Endothelial cell of umbilical vein (primary cell): ENCODE data around the gene SETD3.

Experiments used
- CTCF ChIP-seq, 2 donors: IDR thresholded peaks; 1 replicate in 1 of 2; 2 replicates in 1 of 2; pipeline ENCODE4 v1.5.1; 2011; ENCODE audit warnings: low read length in 2 of 2, mild to moderate bottlenecking in 2 of 2, moderate library complexity in 2 of 2, control low read depth in 1 of 2, inconsistent platforms in 1 of 2, low read depth in 1 of 2; ENCODE audit not compliant: insufficient read depth in 1 of 2; ENCODE audit errors: extremely low read depth in 1 of 2
- EZH2 ChIP-seq: IDR thresholded peaks from 2 replicates; pipeline ENCODE4 v1.6.1; 2012; ENCODE audit warnings: borderline replicate concordance, low read depth, mild to moderate bottlenecking, moderate library complexity, low read length, inconsistent platforms; ENCODE audit not compliant: severe bottlenecking
- JUN ChIP-seq: IDR thresholded peaks from 2 replicates; pipeline ENCODE4 v1.6.1; 2011; ENCODE audit warnings: borderline replicate concordance, low read depth; ENCODE audit not compliant: insufficient read length, insufficient read depth
- MAX ChIP-seq: IDR thresholded peaks from 2 replicates; pipeline ENCODE4 v1.6.1; 2011; ENCODE audit not compliant: insufficient read depth, insufficient read length
- POLR2A ChIP-seq: IDR thresholded peaks from 2 replicates; pipeline ENCODE4 v1.6.1; 2012; ENCODE audit warnings: low read depth, mild to moderate bottlenecking, control low read depth, low read length
- POLR2AphosphoS5 ChIP-seq: IDR thresholded peaks from 2 replicates; pipeline ENCODE4 v1.6.1; 2012; ENCODE audit warnings: low read depth, mild to moderate bottlenecking, control low read depth, low read length, moderate library complexity; ENCODE audit not compliant: insufficient read depth

DNA sequence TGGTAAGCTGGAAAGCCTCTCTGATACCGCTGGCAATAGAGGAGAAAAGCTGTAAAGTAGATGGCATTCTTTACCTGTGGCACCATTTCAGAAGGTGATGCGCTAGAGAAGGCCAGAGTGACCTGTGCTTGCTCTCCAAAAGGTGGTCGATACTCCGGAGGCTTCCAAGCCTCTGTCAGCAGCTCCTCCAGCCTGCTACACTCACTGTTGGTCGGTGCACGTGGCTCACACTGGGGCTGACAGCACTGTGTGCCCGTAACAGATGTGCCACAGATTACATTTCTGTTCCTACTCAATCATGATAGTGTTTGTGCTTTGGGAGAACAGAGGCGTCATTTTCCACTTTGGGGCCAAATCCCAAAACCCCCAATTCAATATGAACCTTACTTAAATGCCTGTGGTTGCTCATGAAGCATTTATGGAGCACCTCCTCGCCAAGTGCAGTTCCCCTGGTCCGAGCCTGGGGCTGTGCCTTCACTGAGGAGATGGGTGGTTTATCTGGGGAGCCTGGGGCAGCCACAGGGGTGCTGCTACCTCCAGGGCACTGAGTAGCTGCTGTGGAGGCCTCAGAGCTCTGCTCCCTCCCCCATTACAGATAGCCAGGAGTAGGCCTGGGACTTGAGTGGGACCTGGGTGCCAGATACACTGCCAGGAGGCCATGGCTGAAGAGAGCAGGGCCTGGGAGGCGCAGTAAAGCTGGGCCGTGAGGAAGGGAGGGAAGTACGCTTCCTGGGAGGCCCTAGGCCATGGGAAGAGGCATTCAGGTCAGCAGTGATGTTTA, 27.4 kb upstream of the SETD3 start:
- TF ChIP-seq CTCF (IDR thresholded peaks at IDR 0.05; ENCODE audit: extremely low read depth in 1 of 2, insufficient read depth in 1 of 2, low read depth in 1 of 2, low read length in 2 of 2): no peak
- TF ChIP-seq POLR2AphosphoS5: no peak
- TF ChIP-seq POLR2A: no peak
- TF ChIP-seq JUN: no peak
- no peak for TF ChIP-seq MAX
- TF ChIP-seq EZH2: no peak
